PC-3 (cell line): Measurements from ENCODE around the gene PAFAH2. TPM values are rescaled to one million over a fixed set of nuclear protein-coding genes. Genes with fewer than 3 reads are reported as not detected.

Experiments
- ATAC-seq: fragments of 200-7000 bp; cut with Tn5 transposase; 2 replicates; pipeline ENCODE4 v1.9.1; 2020; ENCODE audit warnings: mild to moderate bottlenecking, moderate library complexity
- BruUV-seq: library from RNA; stranded (reverse); fragments of 400-500 nt; replicated peaks from 2 replicates; lab custom pipeline; 2021; lab: Mats Ljungman, UMichigan
- CTCF ChIA-PET: fragments of 300-600 bp; sonication (Branson Sonifier 250); formaldehyde crosslinking; loops from one replicate; lab custom pipeline; 2022; ENCODE audit warnings: antibody characterized with exemption; lab: Charles Lee
- POLR2A ChIA-PET: fragments of 300-600 bp; sonication (Branson Sonifier 250); formaldehyde crosslinking; loops from one replicate; lab custom pipeline; 2022; ENCODE audit warnings: antibody characterized with exemption; ENCODE audit not compliant: unreplicated experiment; lab: Charles Lee
- DNase-seq: peaks from one replicate; pipeline ENCODE4 v3.0.0-alpha.2; 2015
- H2AFZ ChIP-seq: fragments of 300-600 bp; sonication (generic); 2 replicates; pipeline ENCODE4 v1.6.0; 2016; ENCODE audit warnings: antibody characterized with exemption, low read length
- H3F3A ChIP-seq: fragments of 300-600 bp; sonication (generic); one replicate; pipeline ENCODE4 v1.6.0; 2017; ENCODE audit warnings: antibody characterized with exemption, low read length, control low read depth, mild to moderate bottlenecking; ENCODE audit not compliant: unreplicated experiment
- H3K27ac ChIP-seq: fragments of 300-600 bp; sonication (generic); 2 replicates; pipeline ENCODE4 v1.5.1; 2016; ENCODE audit warnings: mild to moderate bottlenecking, low read length
- H3K27me3 ChIP-seq: fragments of 300-600 bp; sonication (generic); 2 replicates; pipeline ENCODE4 v1.6.1; 2016; ENCODE audit warnings: low read length, mixed read lengths
- H3K36me3 ChIP-seq: fragments of 300-600 bp; sonication (generic); 2 replicates; pipeline ENCODE4 v1.6.1; 2016; ENCODE audit warnings: low read depth, mixed run types, low read length, mixed read lengths
- H3K4me1 ChIP-seq: fragments of 300-600 bp; sonication (generic); 2 replicates; pipeline ENCODE4 v1.5.1; 2016; ENCODE audit warnings: low read length; ENCODE audit not compliant: insufficient read depth
- H3K4me2 ChIP-seq: fragments of 300-600 bp; sonication (generic); 2 replicates; pipeline ENCODE4 v1.6.0; 2016; ENCODE audit warnings: low read length
- H3K4me3 ChIP-seq: fragments of 300-600 bp; sonication (generic); 2 replicates; pipeline ENCODE4 v1.5.1; 2016; ENCODE audit warnings: mild to moderate bottlenecking, low read length, mixed read lengths
- H3K79me2 ChIP-seq: fragments of 300-600 bp; sonication (generic); 2 replicates; pipeline ENCODE4 v1.6.1; 2017; ENCODE audit warnings: low read length, mixed read lengths
- H3K9ac ChIP-seq: fragments of 300-600 bp; sonication (generic); 2 replicates; pipeline ENCODE4 v1.6.0; 2016; ENCODE audit warnings: mild to moderate bottlenecking, low read length
- H3K9me2 ChIP-seq: fragments of 300-600 bp; sonication (generic); replicated peaks from 2 replicates; pipeline ENCODE4 v1.6.1; 2016; ENCODE audit warnings: mixed run types, low read length, mixed read lengths
- H3K9me3 ChIP-seq: fragments of 300-600 bp; sonication (generic); 2 replicates; pipeline ENCODE4 v1.6.1; 2016; ENCODE audit warnings: low read length, mixed read lengths
- H4K20me1 ChIP-seq: fragments of 300-600 bp; sonication (generic); 2 replicates; pipeline ENCODE4 v1.6.1; 2016; ENCODE audit warnings: low read length, mixed read lengths
- CTCF ChIP-seq: fragments of 300-600 bp; sonication (generic); conservative IDR thresholded peaks from 2 replicates; pipeline ENCODE4 v1.5.1; 2017; ENCODE audit warnings: antibody characterized with exemption, low read depth, mild to moderate bottlenecking, low read length
- EZH2 ChIP-seq: fragments of 300-600 bp; sonication (generic); IDR thresholded peaks from one replicate; pipeline ENCODE4 v1.6.1; 2017; ENCODE audit warnings: antibody characterized with exemption, mild to moderate bottlenecking, low read length; ENCODE audit not compliant: unreplicated experiment
- EZH2phosphoT487 ChIP-seq: fragments of 300-600 bp; sonication (generic); IDR thresholded peaks from 2 replicates; pipeline ENCODE4 v1.6.1; 2018; ENCODE audit warnings: mild to moderate bottlenecking, antibody characterized with exemption, low read length, borderline replicate concordance
- intact Hi-C: fragments of 100-400 bp; cut with micrococcal nuclease; formaldehyde crosslinking; loops from 2 replicates; pipeline ENCODE4 v1.9.0; 2023
- total RNA-seq: library from RNA; depleted of rRNA; stranded (reverse); fragments of >200 nt; gene quantifications from 2 replicates; pipeline ENCODE4 v1.2.3, GENCODE V29; 2014

PAFAH2 gene
- total RNA-seq, 1 experiment from 2014 or later: 9.0 TPM

GRCh38 chr1:26038477-26038876 lies 40.6 kb upstream of the PAFAH2 start:
- CTCF ChIA-PET: no interaction called here
- H3K9ac ChIP-seq: no peak overlapping the region
- no peaks in the 10 kb centered on the region for H4K20me1 ChIP-seq
- no peaks in the 10 kb centered on the region for H3K9me2 ChIP-seq
- H3K4me1 ChIP-seq: peaks cover 14% of the 10 kb centered on the region
- intact Hi-C loops: no loop called here
- H3K27ac ChIP-seq: no peak overlapping the region
- BruUV-seq: no TSS peak
- no peaks in the 10 kb centered on the region for H3K79me2 ChIP-seq
- no peaks in the 10 kb centered on the region for H3F3A ChIP-seq
- no peak overlapping the region for H3K4me2 ChIP-seq
- no peak for TF ChIP-seq EZH2
- no peak for TF ChIP-seq EZH2phosphoT487
- no peak for TF ChIP-seq CTCF
- POLR2A ChIA-PET: no interaction called here
- H3K9me3 ChIP-seq: no peaks in the 10 kb centered on the region
- H3K36me3 ChIP-seq: no peaks in the 10 kb centered on the region
- ATAC-seq: no peak
- H2AFZ ChIP-seq: no peak overlapping the region
- H3K27me3 ChIP-seq: no peaks in the 10 kb centered on the region
- H3K4me3 ChIP-seq: no peak overlapping the region
- peak; percentile 35 for DNase-seq

- DNase-seq: no peak
- no peaks in the 10 kb centered on the region for H3K79me2 ChIP-seq
- no TSS peak for BruUV-seq
- POLR2A ChIA-PET: no interaction called here
- H3K27ac ChIP-seq: no peak overlapping the region
- CTCF ChIA-PET: no interaction called here
- ATAC-seq: no peak
- no peaks in the 10 kb centered on the region for H3K27me3 ChIP-seq
- H3K36me3 ChIP-seq: no peaks in the 10 kb centered on the region
- H3F3A ChIP-seq: no peaks in the 10 kb centered on the region
- TF ChIP-seq EZH2phosphoT487 (no peak), EZH2 (no peak), CTCF (no peak)
- no peak overlapping the region for H3K9ac ChIP-seq
- no peak overlapping the region for H3K4me2 ChIP-seq
- H4K20me1 ChIP-seq: no peaks in the 10 kb centered on the region
- no peaks in the 10 kb centered on the region for H3K9me3 ChIP-seq
- H3K4me1 ChIP-seq: peaks cover 14% of the 10 kb centered on the region
- H3K9me2 ChIP-seq: no peaks in the 10 kb centered on the region
- no peak overlapping the region for H3K4me3 ChIP-seq
- intact Hi-C loops: no loop called here
- no peak overlapping the region for H2AFZ ChIP-seq
Observed at GRCh38 chr1:26037904-26038303, 40.0 kb upstream of the PAFAH2 start.

- TF ChIP-seq EZH2: no peak
- no peak for TF ChIP-seq CTCF
- no peak for TF ChIP-seq EZH2phosphoT487
- Histone ChIP-seq H3K4me3 (peak overlapping the region; percentile 80; the same call in 1 of the 2 replicates), H3K4me2 (peak overlapping the region; percentile 88), H3K79me2 (no peaks in the 10 kb centered on the region), H2AFZ (peak overlapping the region; percentile 93; the same call in 1 of the 2 replicates), H3K4me1 (peaks cover 14% of the 10 kb centered on the region), H3K9me2 (no peaks in the 10 kb centered on the region), H3F3A (no peaks in the 10 kb centered on the region), H3K9ac (no peak overlapping the region), H3K27me3 (no peaks in the 10 kb centered on the region), H4K20me1 (no peaks in the 10 kb centered on the region), H3K9me3 (no peaks in the 10 kb centered on the region), H3K36me3 (no peaks in the 10 kb centered on the region), H3K27ac (no peak overlapping the region)
- ChIA-PET CTCF (interaction anchor here (0.6 to 2.5 kb wide), 4 partner anchors 50 to 141 kb away, joined by 4 to 27 read pairs (median 4); no protein-coding TSS in a partner anchor), POLR2A (no interaction called here)
- BruUV-seq: no TSS peak
- intact Hi-C loops: no loop called here
- DNase-seq (no peak), ATAC-seq (no peak)
Observed at GRCh38 chr1:26036756-26037281, 39.0 kb upstream of the PAFAH2 start.
